Hematopoietic multipotent progenitor cell treated with erythropoietin and hydrocortisone succinate and interleukin-3 and kit ligand, for 17 days (in vitro differentiated cells): Measurements from ENCODE around the gene CCDC9B.

Source experiments
- DNase-seq: peaks from one replicate; pipeline ENCODE4 v3.0.0-alpha.2; 2015; ENCODE audit warnings: low spot score

CCDC9B gene

DNA sequence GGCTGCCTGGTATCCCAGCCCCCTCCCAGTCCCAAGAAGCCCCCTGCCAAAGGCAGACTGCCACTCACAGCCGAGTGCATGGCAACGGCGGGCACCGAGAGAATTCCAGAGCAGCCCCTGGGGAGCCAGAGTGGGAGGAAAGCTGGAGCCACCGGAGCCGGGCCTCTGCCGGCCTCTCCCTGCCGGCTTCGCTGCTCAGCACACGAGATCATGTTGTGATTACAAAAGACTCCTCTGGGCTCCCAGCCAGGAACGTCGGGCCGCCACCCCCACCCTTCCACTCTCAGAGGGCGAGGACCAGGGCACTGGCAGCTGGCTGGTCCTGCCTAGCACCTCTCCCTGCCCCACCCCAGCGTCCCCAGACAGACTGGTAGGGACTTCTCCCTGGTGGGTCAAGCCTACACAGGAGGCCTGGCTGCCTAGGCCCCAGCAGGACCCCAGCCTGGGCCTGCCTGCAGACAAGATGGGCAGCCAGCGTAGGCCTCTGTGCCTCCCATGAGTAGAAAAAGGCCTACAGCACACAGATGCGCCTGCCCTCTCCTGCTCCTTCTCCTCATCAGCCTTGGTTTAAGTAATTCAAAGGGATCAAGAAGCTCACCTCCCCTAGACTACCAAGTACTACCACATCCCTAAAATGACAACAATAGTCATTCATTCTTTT lies at the start of gene CCDC9B:
CCDC9B (minus strand) TSS at position 200 of the 661 bp plus-strand sequence; CDS start at position 80, 120 bp downstream.
- DNase-seq, result peak; percentile 77

DNA sequence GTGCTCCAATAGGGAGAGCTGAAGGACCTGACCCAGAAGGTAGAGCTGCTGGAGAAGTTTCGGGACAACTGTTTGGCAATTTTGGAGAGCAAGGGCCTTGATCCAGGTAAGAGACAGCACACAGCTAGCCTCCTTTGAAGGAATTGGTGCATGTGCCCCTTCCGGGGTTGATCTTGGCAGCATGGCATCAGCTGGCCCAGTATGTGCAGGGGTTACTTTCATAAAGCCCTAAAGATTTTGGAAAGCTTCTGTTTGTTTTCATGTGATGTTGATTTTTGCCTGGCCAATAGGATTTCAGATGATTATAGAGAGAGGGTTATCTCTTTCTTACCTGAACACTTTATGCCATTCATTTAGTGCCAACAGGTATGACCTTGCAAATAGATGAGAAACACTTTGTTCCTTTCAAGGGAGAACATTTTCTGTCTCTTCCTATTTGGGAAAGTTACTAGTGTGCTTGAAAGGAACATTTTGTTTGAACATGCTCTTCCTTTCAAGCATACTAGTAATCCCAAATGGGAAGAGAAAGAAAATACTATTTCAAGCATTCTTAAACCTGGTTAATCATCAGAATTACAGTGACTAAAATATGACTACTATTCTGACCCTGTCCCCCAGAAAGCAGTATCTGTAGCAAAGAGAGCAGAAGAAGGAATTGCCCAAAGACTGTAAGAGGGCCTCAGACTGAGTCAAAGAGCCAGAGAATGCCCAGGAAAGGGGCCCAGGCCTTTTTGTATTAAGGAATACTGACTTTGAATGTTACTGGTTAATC lies 49.3 kb upstream of the CCDC9B start:
- no peak for DNase-seq

DNA sequence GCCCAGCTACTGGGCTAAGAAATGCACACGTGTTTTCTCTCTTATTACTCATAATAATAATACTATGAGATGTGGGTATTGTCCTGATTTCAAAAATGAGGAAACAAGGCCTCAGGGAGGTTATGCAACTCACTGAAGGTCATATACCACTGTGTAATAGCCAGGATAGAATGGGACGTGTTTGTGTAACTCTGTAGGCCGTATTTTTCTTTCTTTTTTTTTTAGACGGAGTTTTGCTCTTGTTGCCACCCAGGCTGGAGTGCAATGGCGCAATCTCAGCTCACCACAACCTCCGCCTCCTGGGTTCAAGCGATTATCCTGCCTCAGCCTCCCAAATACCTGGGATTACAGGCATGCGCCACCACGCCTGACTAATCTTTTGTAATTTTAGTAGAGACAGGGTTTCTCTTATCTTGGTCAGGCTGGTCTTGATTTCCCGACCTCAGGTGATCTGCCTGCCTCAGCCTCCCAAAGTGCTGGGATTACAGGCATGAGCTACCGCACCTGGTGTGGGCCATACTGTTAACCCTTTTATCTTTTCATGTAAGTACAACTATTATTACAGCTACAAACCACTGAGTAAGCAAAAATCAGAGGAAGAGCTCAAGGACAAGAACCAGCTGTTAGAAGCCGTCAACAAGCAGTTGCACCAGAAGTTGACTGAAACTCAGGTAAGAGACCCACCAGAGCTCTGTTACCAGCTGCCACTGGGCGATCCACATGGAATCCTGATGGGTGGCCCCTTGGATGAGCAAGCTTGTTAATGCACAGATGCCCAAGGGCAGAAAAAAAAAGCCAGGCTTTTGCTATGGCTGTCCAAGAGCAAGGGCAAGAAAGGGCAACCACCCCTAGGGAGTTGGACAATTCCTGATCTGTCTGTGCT lies 48.4 kb upstream of the CCDC9B start:
- no peak for DNase-seq

DNA sequence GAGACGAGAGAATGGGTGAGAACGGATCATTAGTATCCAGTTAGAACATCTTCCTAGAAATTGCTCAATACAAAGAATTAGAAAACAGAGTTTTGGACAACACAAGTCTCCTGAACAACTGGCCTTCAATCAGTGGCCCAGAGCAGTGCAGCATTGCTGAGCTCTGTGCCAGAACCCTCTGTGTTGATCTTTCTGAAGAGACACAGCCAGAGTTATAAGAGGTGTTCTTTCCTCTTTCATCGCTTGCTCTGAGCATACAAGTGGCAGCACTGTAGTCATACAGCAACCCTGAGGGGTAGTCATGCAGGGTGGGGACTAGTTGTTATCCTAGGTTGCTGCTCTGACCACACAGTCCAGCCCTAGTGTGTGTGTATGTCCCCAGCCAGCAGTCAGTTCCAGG lies 45.7 kb upstream of the CCDC9B start:
- no peak for DNase-seq

DNA sequence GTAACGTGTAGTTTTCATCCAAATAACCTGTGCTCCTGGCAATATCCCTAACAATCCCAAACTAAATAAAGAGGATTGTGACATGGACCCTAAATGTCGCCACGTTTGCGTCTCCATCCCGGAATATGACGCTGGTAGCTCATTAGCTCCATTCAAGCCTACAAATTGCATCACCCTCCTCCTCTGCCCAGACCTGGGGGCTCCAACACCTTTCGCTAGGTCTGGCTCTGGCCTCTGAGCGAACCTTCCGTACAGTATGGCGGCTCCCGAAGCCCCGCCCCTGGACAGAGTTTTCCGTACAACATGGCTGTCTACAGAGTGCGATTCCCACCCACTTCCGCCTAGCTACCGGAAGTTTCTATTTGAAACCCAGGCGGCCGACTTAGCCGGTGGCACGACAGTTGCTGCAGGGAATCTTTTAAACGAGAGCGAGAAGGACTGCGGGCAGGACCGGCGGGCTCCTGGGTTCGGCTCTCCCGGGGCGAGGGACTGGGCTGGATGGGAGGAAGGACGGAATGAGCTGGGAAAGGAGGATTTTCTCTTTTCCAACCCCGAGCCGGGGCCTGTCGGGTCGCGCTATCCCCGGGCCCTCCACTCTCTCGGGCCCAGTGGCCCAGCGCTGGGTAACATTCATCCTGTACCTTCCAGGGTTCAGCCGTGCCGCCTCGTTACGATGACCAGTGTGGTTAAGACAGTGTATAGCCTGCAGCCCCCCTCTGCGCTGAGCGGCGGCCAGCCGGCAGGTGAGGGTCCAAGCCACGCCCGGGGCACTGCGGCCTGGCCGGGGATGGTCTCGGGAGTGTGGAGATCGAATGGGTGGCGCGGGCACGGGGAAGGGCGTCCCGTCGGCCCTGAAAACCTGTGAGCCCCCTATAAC lies 42.1 kb upstream of the CCDC9B start, which contains the start of gene KNSTRN:
KNSTRN (plus strand) TSS at position 142 of the 877 bp plus-strand sequence; CDS start at position 257, 115 bp downstream.
- peak; percentile 94 for DNase-seq

DNA sequence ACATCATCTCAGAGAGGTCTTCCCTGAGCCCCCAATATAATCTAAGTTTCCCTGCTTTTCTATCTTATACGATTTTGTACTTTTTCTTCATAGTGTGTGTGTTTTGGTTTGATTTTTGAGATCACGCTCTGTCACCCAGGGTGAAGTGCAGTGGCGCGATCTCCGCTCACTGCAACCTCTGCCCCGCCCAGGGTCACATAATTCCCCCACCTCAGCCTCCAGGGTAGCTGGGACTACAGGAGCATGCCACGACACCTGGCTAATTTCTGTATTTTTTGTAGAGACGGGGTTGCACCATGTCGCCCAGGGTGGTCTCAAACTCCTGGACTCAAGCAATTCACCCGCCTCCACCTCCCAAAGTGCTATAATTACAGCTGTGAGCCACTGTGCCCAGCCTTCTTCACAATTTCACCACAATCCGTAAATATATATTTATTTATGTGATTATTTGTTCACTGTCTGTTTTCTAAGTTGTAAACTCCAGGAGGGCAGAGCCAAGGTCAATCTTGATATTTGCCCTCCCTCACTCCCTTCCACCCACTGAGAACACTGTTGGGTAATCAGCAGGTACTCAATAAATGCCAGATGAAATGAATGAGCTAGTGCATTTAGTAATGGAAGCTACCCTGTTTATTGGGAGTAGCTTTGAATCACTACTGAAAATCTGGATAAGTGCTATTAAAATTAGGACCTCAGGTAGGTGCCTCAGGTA lies 41.2 kb upstream of the CCDC9B start:
- no peak for DNase-seq

DNA sequence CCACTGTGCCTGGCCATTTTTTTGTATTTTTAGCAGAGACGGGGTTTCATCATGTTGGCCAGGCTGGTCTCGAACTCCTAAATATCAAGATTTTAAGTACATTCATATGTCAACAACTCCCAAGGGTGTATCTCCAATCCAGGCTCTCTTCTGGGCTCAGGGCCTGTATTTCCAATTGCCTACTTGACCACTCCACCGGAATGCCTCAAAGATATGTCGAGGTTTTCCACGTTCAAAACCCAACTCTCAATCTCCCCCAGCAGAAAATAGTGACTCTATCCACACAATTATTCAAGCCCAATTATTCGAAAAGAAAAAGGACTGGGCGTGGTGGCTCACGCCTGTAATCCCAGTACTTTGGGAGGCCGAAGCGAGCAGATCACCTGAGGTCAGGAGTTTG lies 39.9 kb upstream of the CCDC9B start:
- DNase-seq, result no peak

DNA sequence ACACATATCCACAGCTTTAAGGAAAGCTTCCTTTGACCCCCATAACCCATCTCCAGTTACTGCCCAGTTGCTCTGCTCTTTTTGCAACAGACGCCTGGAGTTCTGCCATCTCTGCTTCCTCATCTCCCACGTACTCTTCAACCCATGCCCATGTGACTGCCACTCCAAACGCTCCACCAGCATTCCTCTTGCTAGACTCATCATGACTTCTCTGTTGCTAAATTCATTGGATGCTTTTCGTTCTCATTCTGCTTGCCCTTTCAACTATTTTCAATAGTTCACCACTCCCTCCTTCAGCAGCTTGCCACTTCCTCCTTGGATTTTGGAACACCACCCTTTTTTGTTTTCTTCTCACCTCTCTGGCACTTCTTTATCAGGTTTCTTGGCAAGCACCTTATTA lies 39.1 kb upstream of the CCDC9B start:
- DNase-seq, result no peak

DNA sequence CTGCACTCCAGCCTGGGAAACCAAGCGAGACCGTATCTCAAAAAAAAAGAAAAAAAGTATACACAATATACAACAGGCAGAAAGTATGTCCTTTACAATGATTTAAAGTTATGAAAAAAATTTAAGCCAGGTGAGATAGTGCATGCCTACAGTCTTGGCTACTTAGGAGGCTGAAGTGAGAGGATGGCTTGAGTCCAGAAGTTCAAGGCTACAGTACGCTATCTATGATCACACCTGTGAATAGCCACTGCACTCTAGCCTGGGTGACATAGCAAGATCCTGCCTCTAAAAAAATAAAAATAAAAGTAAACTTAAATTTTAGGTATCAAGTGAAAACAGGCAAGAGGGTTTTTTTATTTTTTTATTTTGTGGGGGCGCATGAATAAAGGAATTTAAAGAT lies 38.6 kb upstream of the CCDC9B start:
- peak; percentile 21 for DNase-seq

DNA sequence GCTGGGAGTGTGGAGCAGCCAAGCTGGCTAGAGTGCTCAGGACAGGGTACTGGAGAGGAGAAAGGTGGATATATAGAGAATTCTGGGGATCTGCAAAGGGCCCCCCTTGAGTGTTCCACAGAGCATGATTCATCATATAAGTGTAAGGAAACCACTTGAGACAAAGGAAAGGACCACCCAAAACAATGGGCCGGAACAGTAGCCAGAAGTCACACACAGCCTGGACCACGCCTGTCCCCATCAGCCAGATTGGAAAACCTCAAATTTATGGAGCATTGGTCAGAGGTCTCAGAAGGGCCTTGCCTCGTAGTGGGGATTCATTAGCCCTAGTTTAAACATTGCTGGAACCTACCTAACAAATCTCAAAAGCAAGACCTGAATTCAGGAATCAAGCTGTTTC lies 36.9 kb upstream of the CCDC9B start:
- no peak for DNase-seq

DNA sequence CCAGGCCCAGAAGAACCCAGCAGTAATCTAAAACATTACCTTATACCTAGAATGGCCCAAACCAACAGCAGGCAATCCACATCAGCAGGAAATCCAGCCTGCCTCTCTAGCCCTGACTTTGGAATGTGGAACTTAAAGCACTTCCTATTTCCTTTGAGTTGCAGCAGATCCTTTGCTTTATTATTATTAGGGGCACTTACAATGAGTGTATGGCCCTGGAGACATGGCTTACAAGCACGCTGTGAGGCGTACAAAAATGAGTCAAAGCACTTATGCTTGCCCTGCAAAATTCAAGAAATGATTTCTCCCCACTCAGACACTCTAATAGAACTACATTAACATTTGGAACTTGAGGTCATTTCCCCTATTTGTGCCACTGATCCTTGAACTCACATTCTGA lies 32.2 kb upstream of the CCDC9B start:
- DNase-seq, result no peak

DNA sequence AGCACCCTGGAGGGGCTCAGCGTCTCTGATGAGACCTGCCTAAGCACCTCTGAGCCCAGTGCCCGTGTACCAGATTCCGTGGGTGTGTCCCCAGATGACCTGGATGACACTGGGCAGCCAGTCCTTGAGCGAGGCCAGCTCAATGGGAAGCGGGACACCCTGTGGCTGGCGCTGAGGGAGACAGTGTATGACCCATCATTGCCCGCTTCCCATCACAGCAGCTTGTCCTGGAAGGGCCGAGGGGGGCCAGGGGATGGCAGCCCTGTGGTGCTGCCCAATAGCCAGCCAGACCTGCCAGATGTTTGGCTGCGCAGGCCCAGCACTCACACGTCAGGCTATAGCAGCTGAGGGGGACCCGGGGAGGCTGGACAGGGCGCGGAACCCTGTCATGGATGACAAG lies 29.2 kb upstream of the CCDC9B start:
- no peak for DNase-seq

DNA sequence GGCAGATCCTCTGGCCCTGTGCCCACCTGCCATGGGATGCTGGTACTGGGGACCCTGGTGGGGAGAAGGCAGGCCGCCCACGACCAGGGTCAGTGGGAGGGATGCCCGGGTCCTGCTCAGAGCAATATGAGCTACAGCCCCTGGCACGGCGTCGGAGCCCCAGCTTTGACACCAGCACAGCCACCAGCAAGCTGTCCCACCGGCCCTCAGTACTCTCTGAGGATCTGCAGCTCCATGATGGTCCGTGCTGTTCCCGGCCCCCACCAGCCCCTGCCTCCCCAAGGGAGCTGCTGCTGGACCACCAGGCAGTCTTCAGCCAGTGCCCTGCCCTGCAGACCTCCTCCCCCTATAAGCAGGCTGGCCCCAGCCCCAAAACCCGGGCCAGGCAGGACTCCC lies 28.7 kb upstream of the CCDC9B start:
- DNase-seq, result no peak

DNA sequence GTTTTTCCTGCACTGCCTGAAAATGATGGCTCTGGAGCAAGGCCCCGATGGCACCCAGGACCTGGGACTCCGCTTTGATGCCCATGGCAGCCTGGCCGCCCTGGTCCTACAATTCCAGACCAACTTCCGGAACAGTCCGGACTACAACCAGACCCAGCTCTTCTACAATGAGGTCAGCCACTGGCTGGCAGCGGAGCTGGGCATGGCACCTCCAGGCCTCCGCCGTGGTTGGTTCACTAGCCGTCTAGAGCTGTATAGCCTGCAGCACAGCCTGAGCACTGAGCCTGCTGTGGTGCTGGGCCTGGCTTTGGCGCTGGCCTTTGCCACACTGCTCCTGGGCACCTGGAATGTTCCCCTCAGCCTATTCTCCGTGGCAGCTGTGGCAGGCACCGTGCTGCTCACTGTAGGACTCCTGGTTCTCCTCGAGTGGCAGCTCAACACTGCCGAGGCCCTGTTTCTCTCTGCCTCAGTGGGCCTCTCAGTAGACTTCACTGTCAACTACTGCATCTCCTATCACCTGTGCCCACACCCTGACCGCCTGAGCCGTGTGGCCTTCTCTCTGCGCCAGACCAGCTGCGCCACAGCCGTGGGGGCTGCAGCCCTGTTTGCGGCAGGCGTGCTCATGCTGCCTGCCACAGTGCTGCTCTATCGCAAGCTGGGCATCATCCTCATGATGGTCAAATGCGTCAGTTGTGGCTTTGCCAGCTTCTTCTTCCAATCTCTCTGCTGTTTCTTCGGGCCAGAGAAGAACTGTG lies 28.2 kb upstream of the CCDC9B start:
- no peak for DNase-seq

DNA sequence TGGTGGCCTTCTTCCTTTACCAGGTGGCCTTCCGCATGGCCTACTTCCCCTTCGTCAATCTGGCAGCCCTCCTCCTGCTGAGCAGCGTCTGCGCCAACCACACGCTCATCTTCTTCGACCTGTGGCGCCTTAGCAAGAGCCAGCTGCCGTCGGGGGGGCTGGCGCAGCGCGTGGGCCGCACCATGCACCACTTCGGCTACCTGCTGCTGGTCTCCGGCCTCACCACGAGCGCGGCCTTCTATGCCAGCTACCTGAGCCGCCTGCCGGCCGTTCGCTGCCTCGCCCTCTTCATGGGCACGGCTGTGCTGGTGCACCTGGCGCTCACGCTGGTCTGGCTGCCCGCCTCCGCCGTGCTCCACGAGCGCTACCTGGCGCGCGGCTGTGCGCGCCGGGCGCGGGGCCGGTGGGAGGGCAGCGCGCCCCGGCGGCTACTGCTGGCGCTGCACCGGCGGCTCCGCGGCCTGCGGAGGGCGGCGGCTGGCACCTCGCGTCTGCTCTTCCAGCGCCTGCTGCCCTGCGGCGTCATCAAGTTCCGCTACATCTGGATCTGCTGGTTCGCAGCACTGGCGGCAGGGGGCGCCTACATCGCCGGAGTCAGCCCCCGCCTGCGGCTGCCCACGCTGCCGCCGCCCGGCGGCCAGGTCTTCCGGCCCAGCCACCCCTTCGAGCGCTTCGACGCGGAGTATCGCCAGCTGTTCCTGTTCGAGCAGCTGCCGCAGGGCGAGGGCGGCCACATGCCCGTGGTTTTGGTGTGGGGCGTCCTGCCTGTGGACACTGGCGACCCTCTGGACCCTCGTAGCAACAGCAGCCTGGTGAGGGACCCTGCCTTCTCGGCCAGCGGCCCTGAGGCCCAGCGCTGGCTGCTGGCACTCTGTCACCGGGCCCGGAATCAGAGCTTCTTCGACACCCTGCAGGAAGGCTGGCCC lies 27.2 kb upstream of the CCDC9B start:
- DNase-seq, result peak; percentile 83

DNA sequence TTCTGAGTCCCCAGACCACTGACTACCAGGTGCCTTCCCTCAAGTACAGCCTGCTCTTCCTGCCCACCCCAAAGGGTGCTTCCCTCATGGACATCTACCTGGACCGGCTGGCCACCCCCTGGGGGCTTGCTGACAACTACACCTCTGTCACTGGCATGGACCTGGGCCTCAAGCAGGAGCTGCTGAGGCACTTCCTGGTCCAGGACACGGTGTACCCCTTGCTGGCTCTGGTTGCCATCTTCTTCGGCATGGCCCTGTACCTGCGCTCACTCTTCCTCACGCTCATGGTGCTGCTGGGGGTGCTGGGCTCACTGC lies 26.6 kb upstream of the CCDC9B start:
- no peak for DNase-seq

DNA sequence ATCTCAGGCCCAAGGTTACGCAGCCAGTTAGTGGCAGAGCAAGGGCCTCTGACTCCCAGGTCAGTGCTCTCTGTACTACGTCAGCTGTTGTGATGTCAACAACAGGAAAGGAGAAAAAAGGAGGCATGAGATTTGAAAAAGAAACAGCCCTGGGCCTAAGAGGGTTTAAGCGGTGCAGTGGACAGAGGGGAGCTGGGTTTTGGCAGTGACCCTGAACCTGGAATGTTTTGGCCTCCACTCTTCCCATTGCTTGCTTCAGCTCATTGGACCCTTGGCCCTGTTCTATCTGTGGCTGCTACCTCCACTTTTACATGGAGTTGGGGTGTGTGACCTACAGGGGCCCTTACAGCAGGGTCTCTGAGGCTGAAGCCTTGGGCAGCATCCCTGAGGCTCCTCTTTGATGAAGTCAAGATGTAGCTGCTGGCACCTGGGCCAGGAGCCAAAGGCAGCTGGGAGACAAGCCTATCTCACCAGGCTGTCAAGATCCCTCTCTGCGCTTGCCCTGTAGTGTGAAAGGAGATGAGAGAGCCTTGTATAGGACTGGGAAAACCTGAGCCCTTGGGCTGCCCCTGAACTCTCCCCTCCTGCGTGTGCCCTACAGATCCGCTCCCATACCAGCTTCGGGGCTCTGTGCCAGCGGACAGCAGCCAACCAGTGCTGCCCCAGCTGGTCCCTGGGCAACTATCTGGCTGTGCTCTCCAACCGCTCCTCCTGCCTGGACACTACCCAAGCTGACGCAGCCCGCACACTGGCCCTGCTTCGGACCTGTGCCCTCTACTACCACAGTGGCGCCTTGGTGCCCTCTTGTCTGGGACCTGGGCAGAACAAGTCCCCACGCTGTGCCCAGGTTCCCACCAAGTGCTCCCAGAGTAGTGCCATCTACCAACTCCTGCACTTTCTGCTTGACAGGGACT lies 26.0 kb upstream of the CCDC9B start:
- DNase-seq, result no peak
